Measurements from ENCODE around the gene UBL7. TPM values are rescaled to one million over a fixed set of nuclear protein-coding genes. Genes with fewer than 3 reads are reported as not detected.
"Not testable (repeated sequence)": the region's sequence is repeated elsewhere in the genome, so short reads cannot be mapped to it uniquely, and the experiment has no call there.

The UBL7 gene
- total RNA-seq, 1 experiment from 2014 or later = 65.3 TPM

- no peaks in the 10 kb centered on the region for H3K27me3 ChIP-seq (ENCODE audit: insufficient read depth, low read length)
- intact Hi-C loops (cut with micrococcal nuclease) = no loop called here
- H3K4me3 ChIP-seq (replicated peaks in 1 of 2; ENCODE audit: low read depth in 1 of 2, low read length in 2 of 2) = no peak overlapping the region
- ChIA-PET POLR2A (no interaction called here), RAD21 (ENCODE audit: low non-redundant PET in 1 of 2, low total read pairs in 2 of 2, uncharacterized antibody in 2 of 2, unreplicated experiment in 2 of 2) (no interaction called here), CTCF (no interaction called here)
- peaks cover 8 to 27% of the 10 kb centered on the region in 2 experiments for H3K4me1 ChIP-seq (ENCODE audit: control insufficient read depth in 1 of 2, insufficient read depth in 2 of 2, low read length in 2 of 2)
- H3K9me2 ChIP-seq (ENCODE audit: insufficient read depth) = no peaks in the 10 kb centered on the region
- H3K9me3 ChIP-seq (ENCODE audit: control insufficient read depth in 1 of 2, insufficient read depth in 1 of 2, low read depth in 1 of 2, low read length in 2 of 2) = no peaks in the 10 kb centered on the region
- no peak for TF ChIP-seq TCF7L2 (IDR thresholded peaks at IDR 0.05; ENCODE audit: borderline replicate concordance, extremely low read depth, insufficient read depth, insufficient read length)
- TF ChIP-seq EZH2phosphoT487 (IDR thresholded peaks at IDR 0.05; ENCODE audit: borderline replicate concordance) = no peak
- no peak for TF ChIP-seq ZFX (IDR thresholded peaks at IDR 0.05)
- TF ChIP-seq EZH2 (IDR thresholded peaks at IDR 0.05) = no peak
- no peak for TF ChIP-seq POLR2A (IDR thresholded peaks at IDR 0.05; ENCODE audit: borderline replicate concordance, extremely low read depth, insufficient read depth, insufficient read length)
- no peak for TF ChIP-seq RAD21 (IDR thresholded peaks at IDR 0.05; ENCODE audit: low read depth)
- TF ChIP-seq MAX (IDR thresholded peaks at IDR 0.05) = no peak
- no peak overlapping the region for H2AFZ ChIP-seq (ENCODE audit: low read depth, low read length, poor library complexity, severe bottlenecking)
- H3K79me2 ChIP-seq (ENCODE audit: insufficient read depth, low read length) = peaks cover 9% of the 10 kb centered on the region; the same call in 1 of the 2 replicates
- H3K9ac ChIP-seq (ENCODE audit: low read length) = no peak overlapping the region
- H3K36me3 ChIP-seq (ENCODE audit: control insufficient read depth in 1 of 2, insufficient read depth in 2 of 2, low read length in 2 of 2) = peaks cover 0 to 9% of the 10 kb centered on the region in 2 experiments; a peak in 2 of 4 replicates
- no peak overlapping the region for H3K4me2 ChIP-seq (ENCODE audit: low read length)
- ATAC-seq (no peak), DNase-seq (ENCODE audit: low read depth, low spot score) (no peak)
- no peaks in the 10 kb centered on the region; the same call in 1 of the 2 replicates for H4K20me1 ChIP-seq (ENCODE audit: insufficient read depth)
- H3K27ac ChIP-seq (ENCODE audit: low read depth, low read length) = no peak overlapping the region
- no TSS peak for BruUV-seq (replicated peaks)
Measured at GRCh38 chr15:74458473-74458872, 2.5 kb downstream of the UBL7 start.

GRCh38 chr15:74457036-74457435 lies 3.9 kb downstream of the UBL7 start:
- H3K4me1 ChIP-seq (ENCODE audit: control insufficient read depth in 1 of 2, insufficient read depth in 2 of 2, low read length in 2 of 2) = peaks cover 8 to 25% of the 10 kb centered on the region in 2 experiments
- H4K20me1 ChIP-seq (ENCODE audit: insufficient read depth); POLR2A ChIA-PET; H3K4me3 ChIP-seq (replicated peaks in 1 of 2; ENCODE audit: low read depth in 1 of 2, low read length in 2 of 2); H3K27ac ChIP-seq (ENCODE audit: low read depth, low read length); H3K9me3 ChIP-seq (ENCODE audit: control insufficient read depth in 1 of 2, insufficient read depth in 1 of 2, low read depth in 1 of 2, low read length in 2 of 2); BruUV-seq (replicated peaks); H3K79me2 ChIP-seq (ENCODE audit: insufficient read depth, low read length); H3K9me2 ChIP-seq (ENCODE audit: insufficient read depth); CTCF ChIA-PET; H3K4me2 ChIP-seq (ENCODE audit: low read length); RAD21 ChIA-PET (ENCODE audit: low non-redundant PET in 1 of 2, low total read pairs in 2 of 2, uncharacterized antibody in 2 of 2, unreplicated experiment in 2 of 2); H3K27me3 ChIP-seq (ENCODE audit: insufficient read depth, low read length); intact Hi-C loops (cut with micrococcal nuclease); DNase-seq (ENCODE audit: low read depth, low spot score); ATAC-seq; H3K9ac ChIP-seq (ENCODE audit: low read length); H2AFZ ChIP-seq (ENCODE audit: low read depth, low read length, poor library complexity, severe bottlenecking): not testable (repeated sequence)
- H3K36me3 ChIP-seq (ENCODE audit: control insufficient read depth in 1 of 2, insufficient read depth in 2 of 2, low read length in 2 of 2) = peaks cover 0 to 11% of the 10 kb centered on the region in 2 experiments; a peak in 2 of 4 replicates
